GM12878 (cell line): ENCODE measurements around the gene CCR2. TPM values are rescaled to one million over a fixed set of nuclear protein-coding genes. Genes with fewer than 3 reads are reported as not detected.

Experiments
- ATAC-seq: fragments of 200-7000 bp; cut with Tn5 transposase; 3 replicates; pipeline ENCODE4 v1.9.1; 2020; ENCODE audit warnings: mild to moderate bottlenecking, moderate library complexity
- BruUV-seq: library from RNA; stranded (reverse); fragments of 400-500 nt; replicated peaks from 2 replicates; lab custom pipeline; 2021; lab: Mats Ljungman, UMichigan
- CTCF ChIA-PET: fragments of 300-600 bp; sonication (Branson Sonifier 250); formaldehyde crosslinking; extraction: SDS; loops from one replicate; lab custom pipeline; 2021; ENCODE audit warnings: inconsistent platforms; lab: Yijun Ruan, JAX
- POLR2A ChIA-PET: fragments of 350-600 bp; formaldehyde crosslinking; extraction: SDS; loops from one replicate; lab custom pipeline; 2021; ENCODE audit warnings: inconsistent platforms; lab: Charles Lee
- RAD21 ChIA-PET: fragments of 300-600 bp; sonication (Branson Sonifier 250); formaldehyde crosslinking; loops from one replicate; lab custom pipeline; 2023; ENCODE audit warnings: antibody characterized with exemption; ENCODE audit not compliant: unreplicated experiment; lab: Charles Lee
- SMC1A ChIA-PET: fragments of 300-600 bp; sonication (Branson Sonifier 250); formaldehyde crosslinking; loops from one replicate; lab custom pipeline; 2023; ENCODE audit not compliant: unreplicated experiment, uncharacterized antibody; lab: Charles Lee
- DNase-seq: peaks from one replicate; pipeline ENCODE4 v3.0.0-alpha.2; 2011; ENCODE audit warnings: low read depth, low spot score
- FAIRE-seq: peaks from 3 replicates; lab custom pipeline; 2011; peaks lifted over from hg19 to GRCh38; lab: Jason Lieb, UNC
- H2AFZ ChIP-seq: 2 replicates; pipeline ENCODE4 v1.6.0; 2011; ENCODE audit warnings: low read depth, low read length, control low read depth; ENCODE audit not compliant: control insufficient read depth
- H3K27ac ChIP-seq: 2 replicates; pipeline ENCODE4 v1.5.1; 2011; ENCODE audit warnings: control low read depth; ENCODE audit not compliant: control insufficient read depth, insufficient read depth
- H3K27me3 ChIP-seq, 2 experiments: replicated peaks in 1 of 2; 2 replicates each; pipeline versions ENCODE4 v1.6.0 to v1.6.1; 2011; ENCODE audit warnings: low read length in 1 of 2; ENCODE audit not compliant: control insufficient read depth in 2 of 2, insufficient read depth in 2 of 2
- H3K36me3 ChIP-seq, 2 experiments: 2 replicates each; pipeline ENCODE4 v1.5.1; 2011; ENCODE audit warnings: low read length in 1 of 2; ENCODE audit not compliant: control insufficient read depth in 2 of 2, insufficient read depth in 2 of 2
- H3K4me1 ChIP-seq: 2 replicates; pipeline ENCODE4 v1.6.1; 2011; ENCODE audit warnings: mild to moderate bottlenecking, low read length, moderate library complexity, mixed read lengths; ENCODE audit not compliant: control insufficient read depth, insufficient read depth
- H3K4me2 ChIP-seq: 2 replicates; pipeline ENCODE4 v1.6.0; 2011; ENCODE audit warnings: control low read depth; ENCODE audit not compliant: control insufficient read depth, insufficient read depth
- H3K4me3 ChIP-seq: fragments of 200-600 bp; sonication (generic); 2 replicates; pipeline ENCODE4 v1.5.1; 2016
- H3K79me2 ChIP-seq: 2 replicates; pipeline ENCODE4 v1.6.0; 2011; ENCODE audit warnings: low read length; ENCODE audit not compliant: control insufficient read depth, insufficient read depth
- H3K9ac ChIP-seq: 2 replicates; pipeline ENCODE4 v1.8.0; 2011; ENCODE audit warnings: low read length, control low read depth, mixed read lengths; ENCODE audit not compliant: control insufficient read depth, insufficient read depth
- H3K9me3 ChIP-seq: replicated peaks from 3 replicates; pipeline ENCODE4 v1.5.1; 2011; ENCODE audit warnings: mild to moderate bottlenecking, low read length; ENCODE audit not compliant: control insufficient read depth, insufficient read depth
- H4K20me1 ChIP-seq: 2 replicates; pipeline ENCODE4 v1.6.0; 2011; ENCODE audit not compliant: control insufficient read depth, insufficient read depth
- ASH2L ChIP-seq: fragments of 300-600, 200-600 bp; sonication (generic); IDR thresholded peaks from 2 replicates; pipeline ENCODE4 v1.6.1; 2017; ENCODE audit warnings: low read depth, mild to moderate bottlenecking, borderline replicate concordance
- BRCA1 ChIP-seq: IDR thresholded peaks from 2 replicates; pipeline ENCODE4 v1.6.1; 2011; ENCODE audit warnings: low read depth, low read length, improper control_type of control experiment
- CEBPB ChIP-seq, 2 experiments: fragments of 150-350 bp in 1 of 2; IDR thresholded peaks; 2 replicates each; pipeline ENCODE4 v1.6.1; 2012 to 2014; ENCODE audit warnings: low read depth in 2 of 2, low read length in 2 of 2, borderline replicate concordance in 1 of 2, inconsistent platforms in 1 of 2
- CHD1 ChIP-seq: IDR thresholded peaks from 2 replicates; pipeline ENCODE4 v1.6.1; 2012; ENCODE audit warnings: low read depth, low read length, improper control_type of control experiment
- FOS ChIP-seq: IDR thresholded peaks from 3 replicates; pipeline ENCODE4 v1.6.1; 2011; ENCODE audit warnings: borderline replicate concordance; ENCODE audit not compliant: insufficient read length; ENCODE audit errors: extremely low read depth
- HDAC2 ChIP-seq: fragments of 200-600 bp; sonication (generic); IDR thresholded peaks from 2 replicates; pipeline ENCODE4 v1.6.1; 2017
- KLF5 ChIP-seq: fragments of 450-650 bp; IDR thresholded peaks from 2 replicates; pipeline ENCODE4 v1.6.1; 2014; ENCODE audit warnings: mild to moderate bottlenecking; ENCODE audit not compliant: partially characterized antibody
- MYB ChIP-seq: fragments of 150-350 bp; IDR thresholded peaks from 2 replicates; pipeline ENCODE4 v1.6.1; 2014; ENCODE audit warnings: mild to moderate bottlenecking, low read depth, low read length, borderline replicate concordance
- PKNOX1 ChIP-seq: fragments of 450-650 bp; IDR thresholded peaks from 2 replicates; pipeline ENCODE4 v1.6.1; 2016; ENCODE audit warnings: mild to moderate bottlenecking
- POLR2AphosphoS2 ChIP-seq: IDR thresholded peaks from 2 replicates; pipeline ENCODE4 v1.6.1; 2011; ENCODE audit warnings: low read depth, mild to moderate bottlenecking, low read length, improper control_type of control experiment, moderate library complexity
- SKIL ChIP-seq: fragments of 450-650 bp; IDR thresholded peaks from 2 replicates; pipeline ENCODE4 v1.6.1; 2017; ENCODE audit warnings: mild to moderate bottlenecking, low read depth, inconsistent platforms; ENCODE audit not compliant: poor library complexity, severe bottlenecking
- TAF1 ChIP-seq: IDR thresholded peaks from 2 replicates; pipeline ENCODE4 v1.6.1; 2011; ENCODE audit warnings: mild to moderate bottlenecking, low read depth, low read length, borderline replicate concordance
- ZBTB33 ChIP-seq: fragments of 450-650 bp; IDR thresholded peaks from 2 replicates; pipeline ENCODE4 v1.6.1; 2017; ENCODE audit warnings: mild to moderate bottlenecking
- ZNF592 ChIP-seq: fragments of 450-650 bp; IDR thresholded peaks from 2 replicates; pipeline ENCODE4 v1.6.1; 2017; ENCODE audit warnings: mild to moderate bottlenecking, moderate library complexity
- WGBS: methylation state at CpG from one replicate; pipeline ENCODE4 v1.1.6; 2016; ENCODE audit warnings: low lambda C conversion rate; ENCODE audit not compliant: insufficient replicate concordance, insufficient coverage; ENCODE audit errors: missing lambda C conversion rate; 5-methylcytosine and 5-hydroxymethylcytosine counted together
- in situ Hi-C: fragments of 300-500 bp; cut with MboI; formaldehyde crosslinking; loops from 9 replicates; pipeline ENCODE4 v1.14.3; 2018; ENCODE audit warnings: mixed read lengths
- intact Hi-C: fragments of 100-400 bp; cut with micrococcal nuclease; formaldehyde crosslinking; loops from one replicate; pipeline ENCODE4 v1.14.2; 2022; ENCODE audit not compliant: unreplicated experiment
- polyA plus RNA-seq, 11 experiments: library from polyadenylated mRNA; depleted of rRNA in 4 of 11; unstranded in 6 of 11; stranded (reverse) in 5 of 11; fragments of >200 nt; fragmentation: Nextera tagmentation in 4 of 11; fragmentation: Illumina TruSeq in 1 of 11; extraction: Ambion mirVana in 4 of 11; extraction: Trizol in 1 of 11; gene quantifications; 1 replicate in 1 of 11; 2 replicates in 10 of 11; pipeline versions ENCODE4 v1.2.1 to v1.2.3, GENCODE V29; 2011 to 2016; ENCODE audit warnings: inconsistent platforms in 2 of 11, missing spikeins in 2 of 11, low read depth in 1 of 11
- total RNA-seq, 4 experiments: library from RNA; depleted of rRNA in 3 of 4; stranded (reverse); fragments of >200 nt in 3 of 4; fragmentation: Illumina TruSeq in 1 of 4; extraction: Trizol in 1 of 4; gene quantifications; 2 replicates each; pipeline versions ENCODE4 v1.2.1 to v1.2.3, GENCODE V29; 2013 to 2021

The CCR2 gene
- total and polyA plus RNA-seq, 10 of the 15 experiments (the other 5 are each of a cell fraction or from before 2014, with no cell fraction given): 1.9 to 4.7 (median 3.5) TPM; not detected in 1

GRCh38 chr3:46374755-46375154 lies 20.8 kb downstream of the CCR2 start:
- DNase-seq (no peak), ATAC-seq (no peak)
- Histone ChIP-seq H3K9ac (no peak overlapping the region), H3K9me3 (no peaks in the 10 kb centered on the region), H3K4me3 (no peak overlapping the region), H3K27ac (no peak overlapping the region), H3K79me2 (no peaks in the 10 kb centered on the region), H2AFZ (no peak overlapping the region), H3K36me3 (no peaks in the 10 kb centered on the region), H3K27me3 (peaks cover 0 to 3% of the 10 kb centered on the region in 2 experiments; a peak in 2 of 4 replicates)
- CTCF ChIA-PET: interaction anchor here (0.7 to 21.1 kb wide), 10 partner anchors 8 to 350 kb away, joined by 3 to 714 read pairs (median 4); partner anchors contain the start of gene CCR1
- no peak for TF ChIP-seq PKNOX1
- no peak for TF ChIP-seq POLR2AphosphoS2
- no peak for TF ChIP-seq FOS
- TF ChIP-seq SKIL: no peak
- TF ChIP-seq MYB: no peak
- TF ChIP-seq ZBTB33: no peak
- TF ChIP-seq BRCA1: no peak
- no peak for TF ChIP-seq ZNF592
- no peak for TF ChIP-seq CEBPB (IDR thresholded peaks at IDR 0.05; ENCODE audit: borderline replicate concordance in 1 of 2, low read depth in 2 of 2, low read length in 2 of 2)
- no peak for TF ChIP-seq CHD1
- no peak for TF ChIP-seq TAF1
- TF ChIP-seq ASH2L: no peak
- TF ChIP-seq HDAC2: no peak
- TF ChIP-seq KLF5: no peak
- TF ChIP-seq, all 136 proteins: peak for 0
- ChIA-PET SMC1A (interaction anchor here (1.2 to 15.8 kb wide), 5 partner anchors 8 to 436 kb away, joined by 3 to 581 read pairs (median 185); partner anchors contain the start of gene CCR1), POLR2A (interaction anchor here (1.0 to 1.2 kb wide), 2 partner anchors 165 to 166 kb away, joined by 3 read pairs; partner anchors contain the start of gene CCR1), RAD21 (interaction anchor here (0.9 to 13.5 kb wide), 7 partner anchors 54 to 436 kb away, joined by 3 to 421 read pairs (median 6); partner anchors contain the start of gene CCR1)
- FAIRE-seq: no peak
- Histone ChIP-seq H4K20me1 (no peaks in the 10 kb centered on the region), H3K4me1 (peaks cover 2% of the 10 kb centered on the region), H3K4me2 (no peak overlapping the region)
- no TSS peak for BruUV-seq
- intact Hi-C loops (loop anchor here (10.0 kb wide), 1 partner anchor 180 kb away; no protein-coding TSS in a partner anchor), in situ Hi-C loops (loop anchor here (5.0 to 10.0 kb wide), 4 partner anchors 162 to 610 kb away; no protein-coding TSS in a partner anchor)
- WGBS: 39% methylated on average over 3 of the region's 3 CpGs
